Nucleus accumbens (tissue), 56 donors: ENCODE data around the gene TMEM238.

ENCODE experiments used
- DNase-seq, 56 donors: peaks; one replicate each; lab custom pipeline; 2025; lab: John Stamatoyannopoulos, UW

TMEM238 gene

DNA sequence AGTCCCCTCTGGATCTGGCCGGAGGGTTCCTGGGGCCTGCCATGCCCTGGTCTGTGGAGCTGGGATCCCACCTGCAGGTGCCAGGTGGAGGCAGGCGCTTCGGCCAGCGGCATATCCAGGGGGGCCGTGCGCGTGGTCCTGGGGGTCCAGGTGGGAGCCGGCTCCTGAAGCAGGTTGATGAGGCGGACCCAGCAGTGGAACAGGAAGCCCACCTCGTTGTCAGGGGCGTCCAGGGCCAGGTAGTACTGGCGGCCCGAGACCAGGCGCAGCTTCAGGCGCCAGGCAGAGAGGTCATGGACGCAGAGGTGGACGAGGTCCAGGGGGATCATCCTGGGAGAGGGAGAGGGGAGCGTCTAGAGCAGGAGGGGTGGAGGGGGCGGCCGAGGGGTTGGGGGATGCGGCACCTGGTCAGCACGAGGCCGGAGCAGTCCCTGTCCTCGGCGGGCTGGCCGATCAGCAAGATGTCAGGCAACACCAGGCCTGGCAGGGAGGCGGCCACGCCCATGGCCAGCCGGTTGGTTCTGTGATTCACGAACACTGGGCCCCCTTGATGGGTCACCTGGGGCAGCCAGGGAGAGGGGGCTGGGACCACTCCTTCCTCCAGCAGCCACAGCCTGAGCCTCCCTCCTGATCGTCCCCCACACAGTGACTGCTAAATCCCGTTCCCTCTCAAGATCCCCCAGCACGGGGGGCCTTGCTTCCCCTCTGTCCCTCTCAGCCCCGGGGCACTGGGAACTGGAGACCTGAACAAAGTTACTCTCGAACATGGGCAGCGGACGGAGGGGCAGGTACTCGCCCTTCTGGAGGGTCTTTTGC lies 21.7 kb downstream of the TMEM238 start:
- DNase-seq: no peak

DNA sequence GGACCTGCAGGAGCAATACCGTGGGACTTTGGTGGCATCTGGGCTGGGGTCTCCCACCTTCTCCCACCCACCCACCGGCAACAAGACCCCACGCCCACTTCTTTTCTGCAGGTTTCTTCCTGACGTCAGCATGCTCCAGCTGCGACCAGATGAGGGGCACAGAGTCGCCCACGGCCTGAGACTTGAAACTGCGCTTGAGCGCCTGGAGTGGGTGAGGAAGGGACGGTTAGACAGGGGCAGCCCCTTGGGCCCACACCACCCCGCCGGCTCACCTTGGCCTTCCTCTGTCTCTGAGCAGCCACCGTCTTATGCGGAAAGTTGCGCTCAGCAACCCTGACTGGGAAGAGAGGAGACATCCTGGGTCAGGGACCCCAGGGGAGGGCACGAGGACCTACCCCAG lies 23.2 kb downstream of the TMEM238 start:
- no peak for DNase-seq

DNA sequence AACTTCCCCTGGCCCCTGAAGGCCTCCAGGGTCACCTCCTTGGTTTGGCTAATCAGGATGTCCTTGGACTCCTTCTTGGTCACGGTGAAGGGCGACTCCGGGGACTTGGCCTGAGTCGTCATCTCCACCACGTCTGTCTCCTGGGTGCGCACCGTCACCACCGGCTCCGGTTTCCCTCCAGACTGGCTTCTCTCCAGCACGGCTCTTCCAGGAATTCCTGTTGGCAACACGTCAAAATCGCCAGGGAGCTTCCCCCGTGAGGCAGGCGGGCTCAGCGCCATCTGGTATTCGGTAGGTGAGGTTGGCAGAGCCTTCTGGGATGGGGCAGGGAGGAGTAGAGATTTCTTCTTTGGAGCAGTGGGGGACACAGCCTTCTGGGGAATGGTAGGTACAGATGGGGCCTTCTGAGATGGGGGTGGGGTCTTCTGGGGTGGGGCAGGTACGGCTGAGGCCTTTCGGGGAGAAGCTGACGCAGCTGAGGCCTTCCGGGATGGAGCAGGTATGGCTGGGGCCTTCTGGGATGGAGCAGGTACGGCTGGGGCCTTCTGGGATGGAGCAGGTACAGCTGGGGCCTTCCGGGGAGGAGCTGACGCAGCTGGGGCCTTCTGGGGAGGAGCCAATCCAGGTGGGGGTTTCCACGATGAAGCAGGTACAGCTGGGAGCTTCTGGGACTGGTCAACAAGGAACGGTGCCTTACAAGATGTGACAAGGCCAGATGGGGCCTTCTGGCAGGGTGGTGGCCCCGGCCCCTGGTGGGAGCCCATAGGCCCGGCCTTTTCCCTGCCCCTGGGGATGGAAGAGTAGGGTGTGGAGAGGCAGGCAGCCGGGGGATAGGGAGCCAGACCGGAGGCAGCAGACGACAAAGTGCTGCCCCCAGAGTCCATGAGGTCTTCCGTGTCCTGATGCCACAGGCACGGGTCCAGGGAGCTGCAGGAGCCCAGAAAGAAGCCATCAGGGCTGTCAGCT lies 24.9 kb downstream of the TMEM238 start:
- DNase-seq: no peak

DNA sequence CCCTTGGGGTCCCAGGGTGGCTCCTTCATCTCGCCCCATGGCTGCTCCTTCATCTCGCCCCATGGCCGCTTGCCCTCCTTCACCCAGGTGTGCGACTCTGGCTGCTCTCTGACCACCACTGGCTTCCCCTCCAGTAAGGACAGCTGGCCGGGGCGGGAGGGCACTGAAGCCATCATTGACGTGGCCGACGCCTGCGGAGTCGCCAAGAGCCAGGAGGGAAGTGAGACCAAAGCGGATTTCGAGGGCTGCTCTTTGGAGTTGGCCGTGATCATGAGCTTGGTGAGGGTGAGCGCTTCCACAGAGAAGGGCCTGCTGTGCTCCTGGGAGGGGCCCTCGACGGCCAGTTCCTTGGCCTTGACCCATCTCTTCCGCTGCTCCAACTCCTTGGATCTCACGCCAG lies 25.6 kb downstream of the TMEM238 start:
- DNase-seq: no peak

DNA sequence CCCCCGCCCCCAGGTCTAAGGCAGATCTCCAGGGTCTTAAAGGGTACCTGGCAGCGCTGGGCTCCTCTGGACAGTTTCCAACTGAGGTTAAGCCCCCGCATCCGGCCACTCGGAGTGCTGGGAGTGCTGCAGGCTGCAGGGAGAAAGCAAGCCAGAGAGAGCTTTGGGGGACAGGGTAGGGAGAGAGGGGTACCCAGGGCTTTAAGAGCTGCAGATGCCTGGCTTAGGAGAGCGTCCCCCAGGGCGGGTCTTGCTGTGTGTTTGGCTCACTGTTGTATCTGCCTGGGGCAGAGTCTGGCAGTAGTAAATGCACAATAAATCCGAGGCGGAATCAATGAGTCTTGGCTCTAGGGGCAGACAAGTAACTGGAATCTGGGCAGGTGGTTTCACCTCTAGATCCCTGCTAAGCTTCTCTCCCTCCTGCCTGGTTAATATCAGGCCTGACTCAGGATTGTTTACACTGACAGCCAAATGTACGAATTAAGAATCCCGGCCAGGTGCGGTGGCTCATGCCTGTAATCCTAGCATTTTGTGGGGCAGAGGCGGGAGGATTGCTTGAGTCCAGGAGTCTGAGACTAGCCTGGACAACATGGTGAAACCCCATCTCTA lies 28.8 kb downstream of the TMEM238 start:
- DNase-seq: no peak

DNA sequence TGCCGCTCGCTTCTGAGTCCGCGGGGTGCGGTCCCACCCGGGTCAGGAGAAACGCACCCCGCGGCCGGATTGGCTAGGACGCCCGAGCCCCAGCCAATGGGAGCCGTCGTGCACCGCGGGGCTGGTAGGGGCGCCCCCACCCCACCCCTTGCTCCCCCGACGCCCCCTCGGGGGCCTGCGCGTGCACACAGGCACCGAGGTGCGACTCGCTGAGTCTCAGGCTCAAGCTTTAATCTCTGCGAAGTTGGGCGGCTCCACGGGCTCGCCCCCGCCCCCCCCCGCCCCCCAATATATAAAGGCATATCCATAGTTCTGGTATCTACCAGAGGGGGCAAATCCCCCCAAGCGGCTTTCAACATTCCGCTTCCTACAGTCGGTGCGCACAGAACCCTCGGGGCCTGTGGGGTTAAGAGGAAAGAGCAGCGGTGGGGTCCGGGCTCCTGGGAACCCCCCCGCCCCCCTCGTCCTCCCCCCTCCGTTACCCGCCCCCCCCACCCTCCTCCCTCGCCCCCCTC lies 29.3 kb downstream of the TMEM238 start, which contains the start of gene COX6B2:
Gene COX6B2, minus strand, starts transcription at position 22 of the 515 bp plus-strand sequence. CDS start 198 bp downstream, outside the sequence.
- peak in 1 of 56 donors; percentile 38 for DNase-seq

DNA sequence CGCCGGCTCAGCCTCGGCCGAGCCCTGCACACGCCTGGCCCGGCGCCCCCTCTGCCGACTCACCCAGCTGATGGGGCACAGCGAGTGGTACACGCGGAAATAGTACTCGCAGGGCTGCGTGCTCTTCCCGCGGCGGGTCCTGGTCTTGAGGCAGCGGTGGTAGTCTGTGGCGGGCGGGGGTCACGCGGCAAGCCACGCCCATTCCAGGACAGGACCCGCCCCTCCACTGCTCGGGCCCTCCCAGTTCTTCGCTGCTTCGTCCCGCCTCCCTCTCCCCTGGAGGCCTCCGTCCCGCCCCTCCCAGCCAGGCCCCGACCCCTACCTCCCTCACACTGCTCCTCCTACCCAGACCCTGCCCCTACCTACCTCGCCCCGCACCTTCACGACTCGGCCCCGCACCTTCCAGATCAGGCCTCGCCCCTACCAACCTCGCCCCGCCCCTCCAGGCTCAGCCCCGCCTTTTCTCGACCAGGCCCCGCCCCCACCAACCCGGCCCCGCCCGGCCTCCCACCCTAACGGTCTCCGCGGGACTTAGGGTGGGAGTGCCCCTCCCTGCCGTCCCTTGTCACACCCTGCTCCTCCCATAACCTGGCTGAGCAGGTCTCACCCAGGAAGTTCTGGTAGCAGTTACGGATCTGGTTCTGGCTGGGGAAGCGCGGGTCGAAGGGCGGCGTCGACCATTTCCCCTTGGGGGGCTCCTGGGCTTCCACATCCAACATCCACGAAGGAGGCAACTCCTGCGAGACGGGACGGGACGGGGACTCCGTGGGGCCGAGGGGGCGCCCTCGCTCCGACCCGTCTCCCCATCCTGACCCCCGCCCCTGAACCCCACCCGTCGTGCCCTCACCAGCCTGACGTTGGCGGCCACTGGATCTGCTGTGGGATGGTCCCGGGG lies 30.0 kb downstream of the TMEM238 start:
- DNase-seq: peak in 7 of 56 donors; percentile 5 to 83 (median 16)

DNA sequence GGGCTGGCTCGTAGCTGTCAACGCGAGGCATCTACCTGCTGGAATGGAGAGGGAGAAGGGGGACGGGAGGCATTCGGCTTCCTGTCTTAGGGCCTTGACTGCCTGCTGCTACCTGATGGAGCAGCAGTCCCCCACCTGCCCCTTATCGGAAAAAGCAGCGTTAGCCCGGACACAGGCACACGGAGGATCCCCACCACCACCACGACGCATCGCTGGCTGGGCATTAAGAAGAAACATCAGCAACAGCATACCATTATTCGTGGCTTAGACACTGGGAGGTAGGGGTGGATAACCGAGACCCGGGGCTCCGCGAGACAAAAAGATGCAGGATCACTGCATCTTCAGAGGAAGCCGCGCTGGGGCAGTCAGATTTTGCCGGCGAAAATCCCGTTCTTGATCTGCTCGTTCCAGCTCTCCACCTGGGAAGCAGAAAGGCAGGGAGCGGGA lies 30.7 kb downstream of the TMEM238 start:
- no peak for DNase-seq

DNA sequence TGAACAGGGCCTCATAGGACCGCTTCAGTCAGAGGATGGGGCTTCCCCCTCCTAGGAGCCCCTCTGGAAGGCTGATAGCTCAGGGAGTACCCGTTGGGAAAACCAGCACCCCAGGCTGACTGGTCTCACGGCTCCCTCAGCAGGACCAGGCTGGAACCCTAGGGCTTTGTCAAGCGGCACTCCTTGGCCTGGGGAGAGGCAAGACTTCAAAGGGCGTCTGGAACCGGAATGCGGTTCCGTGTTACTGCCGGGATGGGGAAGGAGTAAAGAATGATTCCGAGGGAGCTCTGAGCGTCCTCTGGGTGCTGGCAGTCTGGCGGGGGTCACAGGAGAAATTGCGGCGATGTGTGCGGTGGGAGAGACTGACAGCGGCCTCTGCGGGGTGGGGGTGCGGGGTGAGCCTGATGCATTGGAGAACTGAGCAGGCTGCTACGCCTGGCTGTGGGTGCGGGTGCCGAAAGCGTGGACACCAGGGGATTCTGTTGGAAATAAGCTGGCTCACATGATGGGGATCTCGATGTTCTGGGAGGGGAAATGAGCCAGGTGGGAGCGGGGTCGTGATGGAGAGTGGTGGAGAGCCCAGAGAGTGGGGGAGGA lies 31.4 kb downstream of the TMEM238 start:
- DNase-seq: no peak

DNA sequence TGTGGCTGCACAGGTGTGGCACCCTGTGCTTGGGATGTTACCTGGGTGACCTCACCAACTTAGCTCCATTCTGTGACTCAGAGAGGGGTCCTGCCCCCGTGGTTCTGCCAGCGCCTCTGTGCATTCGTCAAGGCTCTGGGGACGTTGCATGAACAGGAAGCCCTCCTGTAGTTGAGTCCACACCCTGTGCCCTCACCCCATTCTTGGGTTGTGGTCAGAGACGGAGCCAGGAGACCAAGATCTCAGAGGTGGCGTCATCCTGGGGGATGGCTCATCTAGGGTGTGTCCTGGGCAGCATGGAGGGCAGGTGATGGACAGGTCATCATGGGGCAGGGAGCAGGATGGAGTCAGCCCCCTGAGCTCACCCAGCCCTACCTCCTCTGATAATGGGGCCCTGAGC lies 32.1 kb downstream of the TMEM238 start:
- DNase-seq: no peak

DNA sequence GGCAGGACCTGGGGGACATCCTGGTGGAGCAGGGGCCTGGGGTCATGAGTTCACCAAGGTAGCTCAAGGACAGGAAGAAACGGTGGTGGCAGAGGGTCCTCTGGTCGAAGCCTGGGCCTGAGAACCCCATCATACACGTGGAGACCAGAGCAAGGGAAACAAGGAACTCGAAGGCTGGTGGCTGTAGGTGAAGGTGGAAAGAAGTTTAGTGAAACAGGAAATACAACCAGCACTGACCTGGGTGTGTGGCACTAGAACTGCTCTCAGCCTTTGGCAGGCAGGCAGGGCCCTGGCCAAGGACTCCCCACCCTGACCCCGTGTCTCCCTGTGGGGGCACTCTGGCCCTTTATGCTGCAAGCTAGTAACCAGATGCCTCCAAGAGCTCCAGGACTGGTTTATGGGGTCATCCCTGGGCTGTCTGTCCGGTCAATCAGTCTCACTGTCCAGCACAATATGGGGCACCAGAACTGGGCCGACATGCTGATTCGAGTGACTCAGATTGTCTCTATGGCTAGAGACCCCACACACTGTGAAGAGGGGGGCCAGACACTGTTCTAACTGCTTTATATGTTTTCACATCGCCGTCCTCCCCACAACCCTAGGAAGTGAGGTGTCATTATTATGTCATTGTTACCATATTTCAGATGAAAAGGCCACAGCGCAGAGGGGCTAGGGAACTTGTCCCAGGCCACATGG lies 33.3 kb downstream of the TMEM238 start:
- no peak for DNase-seq

DNA sequence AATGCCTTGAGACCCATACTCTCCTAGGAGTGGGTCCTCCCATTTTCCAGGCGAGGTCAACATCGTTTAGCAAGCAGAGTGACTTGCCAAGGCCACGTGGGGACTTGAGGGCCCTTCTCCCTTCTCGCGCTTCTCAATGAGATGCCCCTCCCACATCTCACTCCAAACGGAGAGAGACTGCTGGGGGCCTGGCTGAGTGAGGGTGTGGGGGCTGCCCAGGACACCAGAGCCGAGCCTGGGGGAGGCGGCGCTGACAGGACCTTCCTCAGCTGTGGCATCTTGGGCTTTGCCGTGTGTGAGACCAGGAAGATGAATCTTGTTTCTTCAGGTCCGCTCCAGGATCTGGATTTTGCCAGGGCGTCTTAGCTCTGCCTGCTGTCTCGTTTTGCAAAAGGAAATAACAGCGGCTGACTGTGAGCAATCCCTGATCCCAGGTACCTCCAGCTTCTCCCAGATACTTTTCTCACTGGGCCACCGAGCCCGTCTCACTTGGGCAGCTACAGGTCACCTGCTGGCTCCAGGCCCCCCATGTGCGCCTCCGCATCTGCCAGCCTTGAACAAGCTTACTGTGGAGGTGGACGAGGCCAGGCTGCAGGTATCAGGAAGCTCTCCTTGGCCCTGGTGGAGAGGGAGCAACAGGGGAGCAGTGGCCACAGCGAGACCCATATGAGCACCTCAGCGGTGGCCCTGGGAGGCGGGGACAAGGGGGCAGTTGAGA lies 35.6 kb downstream of the TMEM238 start:
- no peak for DNase-seq

DNA sequence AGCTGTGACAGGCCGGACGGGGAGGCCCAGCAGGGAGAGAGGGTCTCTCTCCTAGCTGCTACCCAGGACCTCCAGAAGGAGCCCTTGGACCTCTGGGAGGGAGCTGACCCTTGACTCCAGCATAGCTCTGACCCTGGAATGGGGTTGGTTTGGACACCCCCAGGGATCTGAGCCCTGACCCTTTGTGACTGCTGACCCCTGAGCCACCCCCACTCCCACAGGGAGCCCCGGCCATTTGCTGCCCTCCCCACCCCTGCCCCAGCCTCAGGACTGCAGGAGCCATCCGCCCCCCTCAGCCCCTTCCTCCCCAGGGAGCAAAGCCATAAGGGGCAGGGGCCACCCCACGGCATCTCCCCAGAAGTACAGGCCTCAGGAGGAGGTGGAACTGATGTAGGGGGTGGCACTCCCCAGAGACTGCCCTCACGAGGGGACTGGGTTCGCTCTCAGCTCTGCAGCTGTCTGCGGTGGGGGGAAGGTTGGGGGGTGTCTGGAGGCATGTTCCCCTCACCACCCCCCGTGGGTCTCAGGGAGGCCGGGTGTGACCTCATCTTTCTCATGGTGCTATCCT lies 36.6 kb downstream of the TMEM238 start:
- DNase-seq: no peak

DNA sequence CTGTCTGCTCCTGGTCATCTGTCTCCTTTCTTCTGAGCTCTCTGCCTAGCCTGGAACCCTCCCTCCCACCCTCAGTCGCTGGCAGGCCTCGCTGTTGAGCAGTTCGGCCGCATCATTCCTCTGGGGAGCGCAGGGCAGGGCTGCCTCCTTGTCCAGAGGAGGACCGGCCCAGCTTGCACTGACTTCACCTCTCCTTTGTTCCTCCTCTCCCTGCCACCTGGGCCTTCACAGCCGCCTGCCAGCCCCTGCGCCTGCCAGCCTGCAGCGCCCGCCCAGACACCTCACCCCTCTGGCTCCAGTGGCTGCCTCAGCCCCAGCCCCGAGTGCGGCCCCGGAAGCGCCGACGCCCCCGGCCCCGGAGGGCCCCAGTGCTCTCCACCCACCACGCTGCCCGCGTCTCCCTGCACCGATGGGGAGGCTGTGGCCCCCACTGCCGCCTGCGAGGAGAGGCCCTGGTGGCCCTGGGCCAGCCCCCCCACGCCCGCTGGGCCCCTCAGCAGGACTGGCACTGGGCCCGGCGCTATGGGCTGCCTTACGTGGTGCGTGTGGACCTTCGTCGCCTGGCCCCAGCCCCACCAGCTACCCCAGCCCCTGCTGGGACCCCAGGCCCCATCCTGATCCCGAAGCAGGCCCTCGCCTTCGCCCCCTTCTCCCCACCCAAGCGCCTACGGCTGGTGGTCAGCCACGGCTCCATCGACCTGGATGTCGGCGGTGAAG lies 37.2 kb downstream of the TMEM238 start:
- no peak for DNase-seq

DNA sequence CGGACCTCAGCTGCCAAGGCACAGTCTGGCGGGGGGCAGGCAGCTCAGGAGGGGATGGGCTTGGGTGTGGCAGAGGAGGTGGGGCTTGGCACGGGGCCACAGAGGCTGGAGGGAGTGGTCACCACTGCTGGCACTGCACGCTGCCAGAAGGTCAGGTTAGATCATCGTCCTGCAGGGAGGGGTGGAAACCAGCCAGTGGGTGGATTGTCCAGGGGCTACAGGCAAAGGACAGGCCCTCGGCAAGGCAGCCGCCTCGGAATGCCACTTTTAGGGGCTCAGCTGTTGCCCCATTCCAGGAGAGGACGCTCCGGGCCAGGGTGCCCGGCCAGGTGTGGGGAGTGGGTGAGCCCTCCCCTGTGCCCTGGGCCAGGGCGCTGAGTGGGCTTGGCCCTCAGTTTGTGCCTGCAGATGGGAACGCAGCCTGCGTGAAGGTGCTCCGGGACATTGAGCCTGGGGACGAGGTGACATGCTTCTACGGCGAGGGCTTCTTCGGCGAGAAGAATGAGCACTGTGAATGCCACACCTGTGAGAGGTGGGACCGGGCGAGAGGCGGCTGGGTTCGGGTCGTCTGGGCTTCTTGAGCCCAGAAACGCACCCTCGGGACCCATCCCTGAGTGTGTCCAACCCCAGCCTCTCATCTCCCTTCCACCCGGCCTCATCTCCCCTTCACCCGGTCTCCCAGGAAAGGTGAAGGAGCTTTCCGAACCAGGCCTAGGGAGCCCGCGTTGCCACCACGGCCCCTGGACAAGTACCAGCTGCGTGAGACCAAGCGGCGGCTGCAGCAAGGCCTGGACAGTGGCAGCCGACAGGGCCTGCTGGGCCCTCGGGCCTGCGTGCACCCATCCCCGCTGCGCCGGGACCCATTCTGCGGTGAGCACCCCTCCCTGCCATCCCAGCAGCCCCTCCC lies 38.0 kb downstream of the TMEM238 start:
- DNase-seq: peak in 1 of 56 donors; percentile 6
